Osteocyte (in vitro differentiated cells): Measurements from ENCODE around the gene LRRC45. TPM values are rescaled to one million over a fixed set of nuclear protein-coding genes. Genes with fewer than 3 reads are reported as not detected.

Source experiments
- DNase-seq: peaks from one replicate; pipeline ENCODE4 v3.0.0; 2021; ENCODE audit warnings: mixed read lengths; ENCODE audit not compliant: unreplicated experiment; ENCODE audit errors: extremely low spot score
- H3K27ac Mint-ChIP-seq: one replicate; pipeline ENCODE4 v1.8.0; 2021; ENCODE audit warnings: mild to moderate bottlenecking, mixed read lengths; ENCODE audit not compliant: unreplicated experiment
- H3K27me3 Mint-ChIP-seq: one replicate; pipeline ENCODE4 v1.8.0; 2021; ENCODE audit warnings: mixed read lengths; ENCODE audit not compliant: unreplicated experiment
- H3K36me3 Mint-ChIP-seq: one replicate; pipeline ENCODE4 v1.8.0; 2021; ENCODE audit warnings: mixed read lengths; ENCODE audit not compliant: unreplicated experiment
- H3K4me1 Mint-ChIP-seq: one replicate; pipeline ENCODE4 v1.8.0; 2021; ENCODE audit warnings: mixed read lengths; ENCODE audit not compliant: unreplicated experiment
- H3K4me3 Mint-ChIP-seq: one replicate; pipeline ENCODE4 v1.8.0; 2021; ENCODE audit warnings: mild to moderate bottlenecking, moderate library complexity, mixed read lengths; ENCODE audit not compliant: unreplicated experiment
- H3K9me3 Mint-ChIP-seq: one replicate; pipeline ENCODE4 v1.8.0; 2021; ENCODE audit warnings: mixed read lengths; ENCODE audit not compliant: unreplicated experiment
- CTCF ChIP-seq: fragments of 200-600 bp; sonication (generic); IDR thresholded peaks from 2 replicates; pipeline ENCODE4 v1.5.0; 2021; ENCODE audit warnings: antibody characterized with exemption, mild to moderate bottlenecking, moderate library complexity
- total RNA-seq: library from RNA; stranded (reverse); gene quantifications from 2 replicates; pipeline ENCODE4 v1.2.1, GENCODE V29; 2021

The LRRC45 gene
- total RNA-seq, 1 donor from 2014 or later = 9.4 TPM

- Mint-ChIP-seq H3K27ac (no peak overlapping the region), H3K9me3 (no peaks in the 10 kb centered on the region), H3K36me3 (peaks cover 10% of the 10 kb centered on the region), H3K27me3 (no peaks in the 10 kb centered on the region), H3K4me1 (peaks cover 13% of the 10 kb centered on the region), H3K4me3 (no peak overlapping the region)
- TF ChIP-seq CTCF = no peak
- no peak for DNase-seq
Measured at GRCh38 chr17:81998212-81998611, 24.9 kb upstream of the LRRC45 start.

GRCh38 chr17:81998691-81999438 is 24.2 kb upstream of the LRRC45 start:
- H3K4me3 Mint-ChIP-seq = no peak overlapping the region
- H3K9me3 Mint-ChIP-seq = no peaks in the 10 kb centered on the region
- no peak overlapping the region for H3K27ac Mint-ChIP-seq
- TF ChIP-seq CTCF = no peak
- peaks cover 17% of the 10 kb centered on the region for H3K4me1 Mint-ChIP-seq
- peaks cover 10% of the 10 kb centered on the region for H3K36me3 Mint-ChIP-seq
- DNase-seq = no peak
- no peaks in the 10 kb centered on the region for H3K27me3 Mint-ChIP-seq

- no peak for TF ChIP-seq CTCF
- no peak for DNase-seq
- peaks cover 10% of the 10 kb centered on the region for H3K36me3 Mint-ChIP-seq
- H3K4me3 Mint-ChIP-seq = no peak overlapping the region
- H3K27ac Mint-ChIP-seq = no peak overlapping the region
- no peaks in the 10 kb centered on the region for H3K9me3 Mint-ChIP-seq
- no peaks in the 10 kb centered on the region for H3K27me3 Mint-ChIP-seq
- H3K4me1 Mint-ChIP-seq = peaks cover 22% of the 10 kb centered on the region
Measured at GRCh38 chr17:81999587-81999975, 23.5 kb upstream of the LRRC45 start.

GRCh38 chr17:81999976-82000802 is 22.9 kb upstream of the LRRC45 start:
- Mint-ChIP-seq H3K9me3 (no peaks in the 10 kb centered on the region), H3K27ac (no peak overlapping the region), H3K4me1 (peaks cover 19% of the 10 kb centered on the region), H3K36me3 (peaks cover 8% of the 10 kb centered on the region), H3K4me3 (no peak overlapping the region), H3K27me3 (no peaks in the 10 kb centered on the region)
- TF ChIP-seq CTCF = no peak
- no peak for DNase-seq
